GM12891 (cell line): ENCODE data around the gene TREX2.

ENCODE experiments used
- DNase-seq: peaks from one replicate; pipeline ENCODE4 v3.0.0; 2011; ENCODE audit warnings: low spot score; ENCODE audit not compliant: insufficient read length
- FAIRE-seq: peaks from 2 replicates; lab custom pipeline; 2011; peaks lifted over from hg19 to GRCh38; lab: Jason Lieb, UNC
- PAX5 ChIP-seq: IDR thresholded peaks from 2 replicates; pipeline ENCODE4 v1.6.1; 2011; ENCODE audit warnings: low read length, moderate library complexity, mild to moderate bottlenecking; ENCODE audit not compliant: insufficient read depth, severe bottlenecking
- POLR2A ChIP-seq: IDR thresholded peaks from 2 replicates; pipeline ENCODE4 v1.6.1; 2011; ENCODE audit warnings: low read depth, low read length, control low read depth
- POLR2AphosphoS5 ChIP-seq: IDR thresholded peaks from 2 replicates; pipeline ENCODE4 v1.6.1; 2011; ENCODE audit warnings: low read depth, low read length, control low read depth
- POU2F2 ChIP-seq: IDR thresholded peaks from 2 replicates; pipeline ENCODE4 v1.6.1; 2011; ENCODE audit warnings: low read depth, mild to moderate bottlenecking, control low read depth, low read length, moderate library complexity
- SPI1 ChIP-seq: IDR thresholded peaks from 2 replicates; pipeline ENCODE4 v1.6.1; 2011; ENCODE audit warnings: low read depth, low read length, control low read depth
- TAF1 ChIP-seq: IDR thresholded peaks from 2 replicates; pipeline ENCODE4 v1.6.1; 2011; ENCODE audit warnings: low read depth, low read length, control low read depth

TREX2 gene

DNA sequence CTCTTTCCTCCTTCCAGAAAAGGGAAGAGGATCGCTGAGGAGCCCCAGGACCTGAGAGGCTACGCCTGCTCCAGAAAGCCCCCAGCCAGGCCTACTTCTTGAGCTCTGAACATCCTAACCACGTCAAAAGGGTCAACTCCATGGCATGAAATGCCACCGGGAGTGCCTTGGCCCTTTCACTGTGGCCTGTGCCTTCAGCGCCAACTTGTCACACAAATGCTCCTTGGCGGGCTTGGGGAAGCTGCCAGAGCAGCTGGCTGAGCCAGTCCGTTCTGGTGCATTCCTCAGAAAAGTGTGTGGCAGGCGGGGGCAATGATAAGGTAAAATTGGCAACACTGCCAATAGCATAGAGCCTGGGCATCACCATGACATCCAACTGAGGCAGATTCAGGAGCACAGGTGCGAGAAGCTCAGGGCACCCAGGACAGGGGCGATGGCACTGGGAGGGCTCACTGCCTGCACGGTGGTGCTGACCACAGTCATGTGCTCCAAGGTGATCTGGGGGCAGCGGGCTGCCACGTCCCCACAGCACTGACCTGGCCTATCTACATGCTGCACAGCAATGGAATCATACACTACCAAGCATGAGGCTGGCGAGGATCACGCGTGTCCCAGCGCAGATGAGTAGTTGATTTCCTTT is 12.1 kb upstream of the TREX2 start:
- no peak for DNase-seq
- TF ChIP-seq POLR2A (no peak), POU2F2 (no peak), POLR2AphosphoS5 (no peak), PAX5 (no peak), SPI1 (no peak), TAF1 (no peak)
- no peak for FAIRE-seq

- FAIRE-seq: no peak
- TF ChIP-seq PAX5 (no peak), POU2F2 (no peak), POLR2AphosphoS5 (no peak), POLR2A (no peak), TAF1 (no peak), SPI1 (no peak)
Observed at GRCh38 chrX:153457136-153457825, 11.4 kb upstream of the TREX2 start.

GRCh38 chrX:153456704-153457103 is 10.8 kb upstream of the TREX2 start:
- no peak for TF ChIP-seq POU2F2
- no peak for TF ChIP-seq TAF1
- no peak for TF ChIP-seq PAX5
- TF ChIP-seq POLR2AphosphoS5: no peak
- no peak for TF ChIP-seq SPI1
- TF ChIP-seq POLR2A: no peak
- FAIRE-seq (no peak), DNase-seq (no peak)

More at GRCh38 chrX:153457136-153457825, 11.4 kb upstream of the TREX2 start:
- no peak for DNase-seq

DNA sequence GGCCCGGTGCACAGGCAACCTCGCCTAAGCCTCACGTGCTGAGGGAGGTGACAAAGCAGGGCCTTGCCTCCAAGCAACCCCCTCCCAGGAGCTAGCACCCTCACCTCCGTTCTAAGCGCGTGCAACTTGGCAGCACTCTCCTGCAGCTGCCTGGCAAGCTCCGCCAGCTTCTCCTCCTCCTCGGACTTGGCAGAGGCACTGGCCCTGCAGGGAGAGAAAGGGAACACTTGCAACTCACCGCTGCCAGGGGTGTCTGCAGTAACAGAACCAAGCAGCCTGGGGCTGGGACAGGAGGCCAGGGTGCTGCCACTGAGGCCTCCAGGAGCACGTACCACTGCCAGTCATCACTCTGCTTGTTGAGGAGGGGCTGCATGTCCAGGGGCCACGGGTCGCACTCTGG is 10.3 kb upstream of the TREX2 start:
- no peak for FAIRE-seq

GRCh38 chrX:153455571-153455970 is 9.7 kb upstream of the TREX2 start:
- TF ChIP-seq PAX5 (no peak), POLR2AphosphoS5 (no peak), TAF1 (no peak), POU2F2 (no peak), POLR2A (no peak), SPI1 (no peak)
- FAIRE-seq: no peak
- DNase-seq: no peak

More for the DNA sequence above, 10.3 kb upstream of the TREX2 start:
- no peak for TF ChIP-seq POU2F2
- TF ChIP-seq POLR2AphosphoS5: no peak
- no peak for TF ChIP-seq PAX5
- TF ChIP-seq POLR2A: no peak
- no peak for TF ChIP-seq SPI1
- no peak for TF ChIP-seq TAF1
- DNase-seq: no peak

DNA sequence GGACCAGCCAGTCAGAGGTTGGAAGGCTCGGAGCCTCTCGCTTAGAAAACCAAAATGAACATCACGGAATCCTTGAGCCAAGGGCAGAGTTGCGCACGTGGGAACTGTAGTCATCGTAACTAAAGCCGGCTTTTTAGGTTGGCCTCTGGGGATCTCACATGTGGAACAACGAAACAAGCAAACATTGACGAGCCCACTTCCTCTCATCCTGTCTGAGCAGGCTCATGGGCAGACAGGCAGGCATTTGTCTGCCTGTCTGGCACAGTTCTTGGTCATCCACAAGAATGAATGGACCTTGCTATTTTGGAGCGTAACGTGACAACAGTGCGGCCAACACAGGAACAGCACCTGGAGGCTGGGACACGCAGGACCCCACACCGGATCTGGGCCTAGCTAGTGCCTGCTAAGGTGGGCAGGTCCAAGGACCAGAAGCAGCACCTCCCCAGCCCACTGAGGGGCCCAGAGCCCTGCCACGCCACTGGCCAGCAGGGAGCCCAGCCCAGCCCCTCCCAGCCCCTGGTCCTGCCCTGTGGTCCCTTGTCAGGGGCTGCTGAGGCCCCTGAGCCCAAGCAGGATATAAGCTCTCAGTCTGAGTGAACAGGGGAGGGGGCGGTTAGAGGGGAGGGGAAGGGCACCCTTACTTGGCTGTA is 9.2 kb upstream of the TREX2 start:
- DNase-seq: no peak
- FAIRE-seq: no peak
- no peak for TF ChIP-seq POLR2AphosphoS5
- no peak for TF ChIP-seq PAX5
- no peak for TF ChIP-seq POLR2A
- TF ChIP-seq SPI1: no peak
- TF ChIP-seq TAF1: no peak
- no peak for TF ChIP-seq POU2F2

DNA sequence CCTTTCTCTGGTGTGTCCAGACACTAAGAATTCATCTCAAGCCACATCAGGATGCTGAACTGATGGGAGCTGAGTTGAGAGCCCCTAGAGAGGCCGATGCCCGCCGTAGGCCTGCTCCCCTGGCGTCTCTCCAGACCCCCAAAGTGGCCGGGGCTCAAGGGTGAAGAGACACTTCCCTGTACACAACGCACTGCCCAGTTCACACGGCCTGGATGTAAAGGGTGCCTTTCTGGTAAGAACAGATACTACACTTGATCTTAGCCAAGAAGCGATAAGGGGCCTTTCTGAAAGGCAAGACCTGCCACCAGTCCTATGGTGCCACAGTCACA is 5.1 kb upstream of the TREX2 start:
- DNase-seq (no peak), FAIRE-seq (no peak)
- no peak for TF ChIP-seq POLR2AphosphoS5
- no peak for TF ChIP-seq POLR2A
- no peak for TF ChIP-seq PAX5
- TF ChIP-seq TAF1: no peak
- no peak for TF ChIP-seq POU2F2
- TF ChIP-seq SPI1: no peak

DNA sequence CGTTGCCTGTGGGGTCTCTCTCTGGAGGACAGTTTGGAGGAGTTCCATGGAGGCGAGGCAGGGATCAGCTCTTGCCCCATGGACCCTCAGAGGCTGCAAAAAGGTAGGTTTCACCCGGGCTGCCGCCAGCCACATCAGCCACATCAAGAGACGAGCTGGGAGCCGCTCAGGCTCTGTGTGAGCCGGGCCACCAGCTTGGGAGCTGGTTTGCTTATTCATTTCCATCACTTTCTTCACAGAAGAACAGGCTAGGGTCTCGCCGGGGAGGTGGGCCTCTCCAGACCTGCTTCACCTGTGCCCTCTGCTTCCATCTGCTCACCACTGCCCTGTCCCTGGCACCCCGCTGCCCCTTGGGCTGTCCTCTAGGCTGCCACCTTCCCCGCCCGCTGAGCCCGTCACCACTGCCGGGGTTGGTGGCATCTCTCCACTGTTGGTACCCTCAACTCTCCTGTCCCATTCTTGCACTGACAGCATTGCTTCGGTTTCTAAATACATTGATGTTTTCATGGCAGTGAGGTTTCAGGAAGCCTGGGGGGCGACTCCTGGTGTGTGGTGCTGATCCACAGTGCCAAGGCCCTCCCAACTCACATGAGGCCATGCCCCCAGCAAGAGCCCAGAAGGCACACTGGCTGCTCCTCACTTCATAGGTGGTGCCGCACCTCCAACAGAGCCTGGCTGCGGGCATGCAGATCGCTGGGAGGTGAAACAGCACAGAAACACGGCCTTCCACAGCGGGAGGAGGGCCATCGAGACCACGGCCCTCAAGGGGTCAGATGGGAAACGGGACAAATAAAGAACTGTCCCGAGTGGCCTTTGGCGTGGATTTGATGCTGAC is 4.5 kb upstream of the TREX2 start:
- DNase-seq: no peak
- no peak for FAIRE-seq
- TF ChIP-seq TAF1 (no peak), SPI1 (no peak), POU2F2 (no peak), POLR2AphosphoS5 (no peak), POLR2A (no peak), PAX5 (no peak)
